Motor neuron (in vitro differentiated cells): Measurements from ENCODE around the gene NCOA5. TPM values are rescaled to one million over a fixed set of nuclear protein-coding genes. Genes with fewer than 3 reads are reported as not detected.
A peak's percentile ranks its signal among the peaks of the same experiment; 100 is the strongest.

Source experiments
- ATAC-seq, 8 experiments: fragments of 200-7000 bp; cut with Tn5 transposase; replicated peaks in 6 of 8; 2 replicates each; pipeline ENCODE4 v1.8.0; 2021; ENCODE audit warnings: mild to moderate bottlenecking in 8 of 8, moderate library complexity in 8 of 8
- H3K27ac ChIP-seq, 2 donors: fragments of 250-450 bp; sonication (Bioruptor Pico); 2 replicates each; pipeline ENCODE4 v1.9.0; 2021; ENCODE audit warnings: antibody characterized with exemption in 2 of 2, mild to moderate bottlenecking in 2 of 2, moderate library complexity in 1 of 2
- H3K4me1 ChIP-seq, 2 donors: fragments of 250-450 bp; sonication (Bioruptor Pico); replicated peaks in 1 of 2; 2 replicates each; pipeline ENCODE4 v1.6.1; 2021; ENCODE audit warnings: antibody characterized with exemption in 2 of 2, mild to moderate bottlenecking in 2 of 2, moderate library complexity in 1 of 2
- H3K4me3 ChIP-seq, 5 donors: fragments of 250-450 bp; sonication (Bioruptor Pico); 2 replicates each; pipeline ENCODE4 v1.9.0; 2021; ENCODE audit warnings: antibody characterized with exemption in 5 of 5, mild to moderate bottlenecking in 5 of 5, moderate library complexity in 4 of 5
- WGBS, 10 experiments: fragments of 450-650 bp; shearing (Covaris generic); methylation state at CpG; one replicate each; pipeline ENCODE4 v1.0.0; 2022; 5-methylcytosine and 5-hydroxymethylcytosine counted together
- in situ Hi-C, 9 experiments: fragments of 400-800 bp; cut with MboI; loops; one replicate each; pipeline ENCODE4 v1.15.0; 2021; ENCODE audit warnings: low sequenced_read_pairs in 9 of 9, low pct_unique_long_range_greater_than_20kb in 2 of 9; ENCODE audit not compliant: unreplicated experiment in 9 of 9
- total RNA-seq, 8 experiments: library from RNA; unstranded; fragments of 300-600 nt; gene quantifications; 2 replicates each; pipeline versions ENCODE4 v1.2.3 to v1.2.4, GENCODE V29; 2022

Gene NCOA5
- total RNA-seq, 8 experiments from 2014 or later, result 11.9 to 44.1 (median 18.3) TPM

DNA sequence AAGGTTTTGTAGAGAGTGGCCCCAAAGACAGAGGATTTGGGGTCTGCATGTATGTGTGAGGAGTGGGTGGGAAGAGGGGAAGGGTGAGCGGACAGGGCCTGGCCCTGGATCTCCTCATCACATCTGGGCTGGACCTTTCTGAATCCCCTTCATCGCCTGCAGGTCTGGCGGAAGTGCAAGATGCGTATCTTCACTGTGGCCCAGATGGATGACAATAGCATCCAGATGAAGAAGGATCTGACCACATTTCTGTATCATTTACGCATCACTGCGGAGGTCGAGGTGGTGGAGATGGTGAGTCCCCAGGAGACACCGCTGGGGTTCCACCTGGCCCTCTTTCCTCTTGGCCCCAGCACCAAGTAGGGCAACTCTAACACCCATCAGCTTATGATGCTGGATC is 36.3 kb downstream of the NCOA5 start:
- ATAC-seq, result no peak
- WGBS, 10 experiments, result 60 to 84% (median 66%) methylated on average over 1 to 5 of the region's 8 CpGs; no CpG with 5 or more reads in 5 of the 10 experiments
- Histone ChIP-seq H3K4me1 (peaks cover 0 to 14% of the 10 kb centered on the region in 2 donors), H3K27ac (no peak overlapping the region), H3K4me3 (no peak overlapping the region)
- in situ Hi-C loops, result no loop called here

DNA sequence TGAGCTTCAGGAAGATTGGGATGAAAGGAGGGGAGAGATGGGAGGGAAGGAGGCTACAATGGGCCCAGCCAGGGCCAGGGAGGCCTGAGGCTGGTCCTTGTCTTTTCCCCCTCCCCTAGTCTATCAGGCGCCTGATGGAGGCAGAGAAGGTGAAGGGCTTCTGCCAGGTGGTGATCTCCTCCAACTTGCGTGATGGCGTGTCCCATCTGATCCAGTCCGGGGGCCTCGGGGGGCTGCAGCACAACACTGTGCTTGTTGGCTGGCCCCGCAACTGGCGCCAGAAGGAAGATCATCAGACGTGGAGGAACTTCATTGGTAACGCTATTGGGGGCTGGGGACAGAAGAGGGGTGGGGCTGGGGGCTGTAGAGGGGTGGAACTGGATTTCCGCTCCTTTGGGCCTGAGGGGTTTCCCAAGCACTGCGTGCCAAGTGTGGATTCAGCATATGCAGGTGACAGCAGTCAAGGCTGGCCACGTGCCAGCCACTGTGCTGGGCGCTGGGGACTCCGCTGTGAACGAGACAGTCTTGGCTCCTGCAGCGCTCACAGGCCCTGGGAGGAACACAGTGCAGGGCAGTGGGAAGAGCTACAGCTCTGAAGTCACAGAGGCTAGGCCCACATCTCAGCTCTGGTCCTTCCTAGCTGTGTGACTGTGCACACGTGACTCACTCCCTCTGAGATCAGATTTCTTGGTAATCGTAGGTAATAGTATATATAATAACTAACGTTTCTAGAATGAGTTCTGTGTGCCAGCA is 38.0 kb downstream of the NCOA5 start:
- peak in 5 of 8 experiments; percentile 44 to 94 (median 60) for ATAC-seq
- Histone ChIP-seq H3K27ac (no peak overlapping the region), H3K4me3 (no peak overlapping the region), H3K4me1 (no peaks in the 10 kb centered on the region)
- 13 to 73% (median 59%) methylated on average over 1 to 9 of the region's 19 CpGs; no CpG with 5 or more reads in 4 of the 10 experiments for WGBS, 10 experiments
- in situ Hi-C loops, result no loop called here

DNA sequence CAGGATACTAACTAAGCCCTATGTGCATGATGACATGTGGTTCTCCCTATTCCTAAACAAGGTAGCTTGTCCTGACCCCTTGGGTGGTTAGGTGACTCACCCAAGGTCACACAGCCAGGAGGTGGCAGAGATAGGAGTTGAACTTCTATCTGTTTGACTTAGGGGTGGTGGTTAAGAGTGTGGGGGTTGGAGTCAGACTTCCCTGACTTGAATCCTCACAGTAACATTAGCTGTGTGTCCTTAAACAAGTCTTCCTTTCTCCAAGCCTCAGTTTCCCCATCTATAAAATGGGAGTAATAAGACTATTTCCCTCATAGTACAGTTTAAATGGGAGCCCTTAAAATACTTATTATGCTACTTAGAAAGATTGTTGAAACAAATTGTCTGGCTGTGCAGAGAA is 38.9 kb downstream of the NCOA5 start:
- no peak overlapping the region for H3K27ac ChIP-seq
- ATAC-seq, result no peak
- H3K4me1 ChIP-seq, result no peaks in the 10 kb centered on the region
- in situ Hi-C loops, result no loop called here
- H3K4me3 ChIP-seq, result no peak overlapping the region

- Histone ChIP-seq H3K4me3 (no peak overlapping the region), H3K4me1 (no peaks in the 10 kb centered on the region), H3K27ac (no peak overlapping the region)
- ATAC-seq, result no peak
- WGBS, 10 experiments, result 21 to 80% (median 40%) methylated on average over 1 to 4 of the region's 10 CpGs; no CpG with 5 or more reads in 5 of the 10 experiments
- in situ Hi-C loops, result no loop called here
These were observed 39.3 kb downstream of the NCOA5 start for GRCh38 chr20:46050444-46050843.

- in situ Hi-C loops, result no loop called here
- no peak for ATAC-seq
- Histone ChIP-seq H3K4me1 (no peaks in the 10 kb centered on the region), H3K27ac (no peak overlapping the region), H3K4me3 (no peak overlapping the region)
These were observed 39.9 kb downstream of the NCOA5 start for GRCh38 chr20:46049815-46050214.

DNA sequence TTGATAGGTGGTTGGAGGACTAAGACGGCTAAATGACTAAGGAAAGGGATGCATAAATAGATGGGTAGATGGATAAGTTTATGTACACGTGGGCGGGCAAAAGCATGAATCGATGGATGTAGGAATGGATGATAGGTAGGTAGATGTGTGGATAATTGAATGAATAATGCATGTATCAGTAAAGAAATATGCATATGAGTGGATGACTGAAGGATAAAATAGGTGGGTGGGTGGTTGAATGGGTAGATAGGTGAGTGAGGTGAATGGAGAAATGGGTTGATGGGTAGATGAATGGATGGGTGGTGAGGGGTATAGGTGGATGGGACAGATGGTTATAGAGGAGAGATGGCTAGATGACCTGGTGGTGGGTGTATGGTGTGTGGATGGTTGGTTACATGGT is 40.6 kb downstream of the NCOA5 start:
- no peak for ATAC-seq
- no peak overlapping the region for H3K4me3 ChIP-seq
- in situ Hi-C loops, result no loop called here
- no peak overlapping the region for H3K27ac ChIP-seq
- WGBS, 10 experiments, result 27 to 90% (median 73%) methylated on average over 1 to 4 of the region's 4 CpGs; no CpG with 5 or more reads in 1 of the 10 experiments
- H3K4me1 ChIP-seq, result no peaks in the 10 kb centered on the region

GRCh38 chr20:46047821-46048220 is 41.9 kb downstream of the NCOA5 start:
- no peak for ATAC-seq
- in situ Hi-C loops, result no loop called here
- Histone ChIP-seq H3K27ac (no peak overlapping the region), H3K4me3 (no peak overlapping the region), H3K4me1 (no peaks in the 10 kb centered on the region)
- 0 to 60% (median 41%) methylated on average over 1 to 8 of the region's 8 CpGs; no CpG with 5 or more reads in 3 of the 10 experiments for WGBS, 10 experiments

DNA sequence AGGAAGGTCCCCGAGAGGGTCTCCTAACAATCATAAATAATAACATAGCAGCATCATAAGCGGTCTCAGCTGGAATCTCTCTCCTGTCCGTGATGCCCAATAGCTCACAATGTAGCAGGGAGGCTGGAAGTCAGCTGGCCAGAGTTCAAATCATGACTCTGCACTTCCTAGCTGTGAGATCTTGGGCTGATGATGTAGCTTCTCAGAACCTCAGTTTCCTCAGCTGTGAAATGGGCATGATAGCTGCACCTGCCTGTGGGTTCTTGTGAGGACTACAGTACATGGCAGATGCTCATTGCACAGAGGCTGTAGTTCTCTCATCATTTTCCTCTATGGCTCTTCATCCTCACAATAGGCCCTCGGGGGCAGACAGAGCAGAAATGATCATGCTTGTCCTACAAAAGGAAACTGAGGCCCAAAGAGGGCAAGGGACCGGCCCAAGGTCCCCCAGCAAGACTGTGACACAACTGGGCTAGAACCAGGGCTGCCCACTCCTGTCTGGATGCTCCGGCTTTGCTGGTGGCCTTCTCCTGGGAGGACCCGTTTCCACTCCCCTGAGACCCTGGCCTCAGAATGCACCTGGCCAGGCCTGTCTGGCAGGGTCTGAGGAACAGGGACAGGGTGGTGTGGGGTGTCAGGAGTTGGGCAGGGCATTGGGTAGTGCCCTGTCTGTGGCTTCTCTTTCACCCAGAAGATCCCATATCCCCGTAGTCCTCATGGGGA is 43.0 kb downstream of the NCOA5 start:
- Histone ChIP-seq H3K27ac (no peak overlapping the region), H3K4me1 (no peaks in the 10 kb centered on the region), H3K4me3 (no peak overlapping the region)
- no peak for ATAC-seq
- in situ Hi-C loops, result no loop called here
- WGBS, 10 experiments, result 0 to 90% (median 49%) methylated on average over 1 to 4 of the region's 8 CpGs; no CpG with 5 or more reads in 2 of the 10 experiments

DNA sequence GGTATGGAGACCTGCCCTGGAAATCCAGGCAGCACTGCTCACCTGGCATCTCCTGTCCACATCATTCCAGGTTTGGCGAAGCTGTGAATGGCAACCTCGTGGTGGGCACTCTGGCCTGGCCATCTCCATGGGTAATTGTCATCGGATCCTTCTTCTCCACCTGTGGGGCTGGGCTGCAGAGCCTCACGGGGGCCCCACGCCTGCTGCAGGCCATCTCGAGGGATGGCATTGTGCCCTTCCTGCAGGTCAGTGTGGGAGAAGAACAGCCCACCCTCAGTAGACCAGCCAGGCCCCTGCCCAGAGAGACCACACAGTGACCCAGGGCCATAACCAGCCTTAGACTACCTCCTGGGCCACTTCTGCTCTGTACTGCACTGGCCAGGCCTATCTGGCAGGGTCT is 44.9 kb downstream of the NCOA5 start:
- Histone ChIP-seq H3K4me1 (no peaks in the 10 kb centered on the region), H3K27ac (no peak overlapping the region), H3K4me3 (no peak overlapping the region)
- 9 to 48% (median 44%) methylated on average over 3 to 4 of the region's 6 CpGs; no CpG with 5 or more reads in 7 of the 10 experiments for whole genome bisulfite sequencing, 10 experiments
- in situ Hi-C loops, result no loop called here
- no peak for ATAC-seq

GRCh38 chr20:46043556-46043955 is 46.2 kb downstream of the NCOA5 start:
- 60 to 67% methylated on average over 1 of the region's 7 CpGs; no CpG with 5 or more reads in 8 of the 10 experiments for WGBS, 10 experiments
- no peak for ATAC-seq
- no peak overlapping the region for H3K4me3 ChIP-seq
- H3K27ac ChIP-seq, result no peak overlapping the region
- no peaks in the 10 kb centered on the region for H3K4me1 ChIP-seq
- in situ Hi-C loops, result no loop called here

- no peaks in the 10 kb centered on the region for H3K4me1 ChIP-seq
- in situ Hi-C loops, result no loop called here
- peak; percentile 49 to 96 (median 72) for ATAC-seq
- no peak overlapping the region for H3K27ac ChIP-seq
- no peak overlapping the region for H3K4me3 ChIP-seq
- WGBS, 10 experiments, result 0 to 35% (median 20%) methylated on average over 2 to 9 of the region's 18 CpGs; no CpG with 5 or more reads in 3 of the 10 experiments
These were observed 48.7 kb downstream of the NCOA5 start for GRCh38 chr20:46040902-46041535.

DNA sequence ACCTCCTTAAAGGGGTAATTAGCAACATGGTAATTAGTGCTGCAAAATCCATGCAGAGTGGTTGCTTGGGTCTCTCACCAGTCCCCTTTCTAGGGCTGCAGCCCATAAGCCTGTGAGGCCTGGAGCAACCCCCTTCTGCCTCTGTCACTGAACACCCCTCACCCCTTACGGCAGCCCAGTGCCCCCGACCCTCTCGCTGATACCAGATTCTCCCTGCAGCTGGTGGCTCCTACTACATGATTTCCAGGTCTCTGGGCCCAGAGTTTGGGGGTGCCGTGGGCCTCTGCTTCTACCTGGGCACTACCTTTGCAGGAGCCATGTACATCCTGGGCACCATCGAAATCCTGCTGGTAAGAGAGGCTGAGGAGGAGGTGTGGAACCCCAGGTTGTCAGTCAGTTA is 52.7 kb downstream of the NCOA5 start:
- in situ Hi-C loops, result no loop called here
- no peak overlapping the region for H3K27ac ChIP-seq
- H3K4me1 ChIP-seq, result peaks cover 3 to 4% of the 10 kb centered on the region in 2 donors
- WGBS, 10 experiments, result 0 to 50% (median 26%) methylated on average over 2 to 4 of the region's 5 CpGs; no CpG with 5 or more reads in 6 of the 10 experiments
- no peak for ATAC-seq
- H3K4me3 ChIP-seq, result no peak overlapping the region

GRCh38 chr20:46036370-46036769 is 53.4 kb downstream of the NCOA5 start:
- Histone ChIP-seq H3K27ac (no peak overlapping the region), H3K4me1 (peaks cover 3 to 4% of the 10 kb centered on the region in 2 donors), H3K4me3 (no peak overlapping the region)
- ATAC-seq, result no peak
- 30 to 100% (median 72%) methylated on average over 2 to 6 of the region's 8 CpGs; no CpG with 5 or more reads in 2 of the 10 experiments for WGBS, 10 experiments
- in situ Hi-C loops, result no loop called here
